ENCODE results near the gene UBE2I. TPM values are rescaled to one million over a fixed set of nuclear protein-coding genes. Genes with fewer than 3 reads are reported as not detected.

UBE2I gene
- total and polyA plus RNA-seq, 9 donors = 30.0 to 114 (median 106) TPM

GRCh38 chr16:1299868-1300203, 9.6 kb upstream of the UBE2I start:
- H3K36me3 ChIP-seq (ENCODE audit: control insufficient read depth, insufficient read depth, low read length) = no peaks in the 10 kb centered on the region
- WGBS (ENCODE audit: insufficient coverage) = 59% methylated on average over 6 of the region's 12 CpGs
- H3K4me1 ChIP-seq (ENCODE audit: control insufficient read depth, insufficient read depth, low read length) = peaks cover 6% of the 10 kb centered on the region
- no peak for DNase-seq
- no peak overlapping the region for H3K4me3 ChIP-seq (ENCODE audit: low read length)
- H3K9me3 ChIP-seq (replicated peaks; ENCODE audit: control insufficient read depth, low read depth, low read length) = no peaks in the 10 kb centered on the region
- no peak overlapping the region for H3K27ac ChIP-seq (ENCODE audit: low read length)
- peaks cover 61% of the 10 kb centered on the region for H3K27me3 ChIP-seq (ENCODE audit: control insufficient read depth, insufficient read depth, low read length)

GRCh38 chr16:1300664-1301476, 8.6 kb upstream of the UBE2I start:
- Histone ChIP-seq H3K36me3 (ENCODE audit: control insufficient read depth, insufficient read depth, low read length) (no peaks in the 10 kb centered on the region), H3K4me3 (ENCODE audit: low read length) (no peak overlapping the region), H3K4me1 (ENCODE audit: control insufficient read depth, insufficient read depth, low read length) (peaks cover 6% of the 10 kb centered on the region), H3K9me3 (replicated peaks; ENCODE audit: control insufficient read depth, low read depth, low read length) (no peaks in the 10 kb centered on the region), H3K27ac (ENCODE audit: low read length) (no peak overlapping the region), H3K27me3 (ENCODE audit: control insufficient read depth, insufficient read depth, low read length) (peaks cover 60% of the 10 kb centered on the region)
- no peak for DNase-seq
- 9% methylated on average over 41 of the region's 42 CpGs for WGBS (ENCODE audit: insufficient coverage)

- H3K4me1 ChIP-seq (ENCODE audit: control insufficient read depth, insufficient read depth, low read length) = peaks cover 6% of the 10 kb centered on the region
- peaks cover 58% of the 10 kb centered on the region for H3K27me3 ChIP-seq (ENCODE audit: control insufficient read depth, insufficient read depth, low read length)
- 72% methylated on average over 11 of the region's 12 CpGs for WGBS (ENCODE audit: insufficient coverage)
Observed at GRCh38 chr16:1301562-1301961, 7.9 kb upstream of the UBE2I start.

GRCh38 chr16:1305823-1306222, 3.6 kb upstream of the UBE2I start:
- Histone ChIP-seq H3K27ac (ENCODE audit: low read length) (no peak overlapping the region), H3K4me1 (ENCODE audit: control insufficient read depth, insufficient read depth, low read length) (peaks cover 11% of the 10 kb centered on the region), H3K27me3 (ENCODE audit: control insufficient read depth, insufficient read depth, low read length) (peaks cover 30% of the 10 kb centered on the region), H3K36me3 (ENCODE audit: control insufficient read depth, insufficient read depth, low read length) (no peaks in the 10 kb centered on the region), H3K9me3 (replicated peaks; ENCODE audit: control insufficient read depth, low read depth, low read length) (no peaks in the 10 kb centered on the region), H3K4me3 (ENCODE audit: low read length) (no peak overlapping the region)
- DNase-seq = no peak
- WGBS (ENCODE audit: insufficient coverage) = 68% methylated on average over 12 of the region's 12 CpGs

More at GRCh38 chr16:1301562-1301961, 7.9 kb upstream of the UBE2I start:
- Histone ChIP-seq H3K36me3 (ENCODE audit: control insufficient read depth, insufficient read depth, low read length) (no peaks in the 10 kb centered on the region), H3K27ac (ENCODE audit: low read length) (no peak overlapping the region), H3K4me3 (ENCODE audit: low read length) (no peak overlapping the region), H3K9me3 (replicated peaks; ENCODE audit: control insufficient read depth, low read depth, low read length) (no peaks in the 10 kb centered on the region)
- DNase-seq = no peak

- 67% methylated on average over 4 of the region's 4 CpGs for WGBS (ENCODE audit: insufficient coverage)
- DNase-seq = no peak
- H3K9me3 ChIP-seq (replicated peaks; ENCODE audit: control insufficient read depth, low read depth, low read length) = no peaks in the 10 kb centered on the region
- no peaks in the 10 kb centered on the region for H3K36me3 ChIP-seq (ENCODE audit: control insufficient read depth, insufficient read depth, low read length)
- H3K4me1 ChIP-seq (ENCODE audit: control insufficient read depth, insufficient read depth, low read length) = peaks cover 13% of the 10 kb centered on the region
- H3K4me3 ChIP-seq (ENCODE audit: low read length) = no peak overlapping the region
- no peak overlapping the region for H3K27ac ChIP-seq (ENCODE audit: low read length)
- H3K27me3 ChIP-seq (ENCODE audit: control insufficient read depth, insufficient read depth, low read length) = peaks cover 25% of the 10 kb centered on the region
Observed at GRCh38 chr16:1306334-1306733, 3.1 kb upstream of the UBE2I start.

GRCh38 chr16:1308036-1308976, 1.1 kb upstream of the UBE2I start:
- Histone ChIP-seq H3K4me1 (ENCODE audit: control insufficient read depth, insufficient read depth, low read length) (peaks cover 31% of the 10 kb centered on the region), H3K9me3 (replicated peaks; ENCODE audit: control insufficient read depth, low read depth, low read length) (no peaks in the 10 kb centered on the region), H3K4me3 (ENCODE audit: low read length) (peak overlapping the region; percentile 33), H3K27ac (ENCODE audit: low read length) (peak overlapping the region; percentile 99), H3K36me3 (ENCODE audit: control insufficient read depth, insufficient read depth, low read length) (peaks cover 10% of the 10 kb centered on the region), H3K27me3 (ENCODE audit: control insufficient read depth, insufficient read depth, low read length) (peaks cover 10% of the 10 kb centered on the region)
- WGBS (ENCODE audit: insufficient coverage) = 6% methylated on average over 33 of the region's 43 CpGs
- DNase-seq = no peak

- peaks cover 31% of the 10 kb centered on the region for H3K4me1 ChIP-seq (ENCODE audit: control insufficient read depth, insufficient read depth, low read length)
- peak overlapping the region; percentile 47 for H3K27ac ChIP-seq (ENCODE audit: low read length)
- peak; percentile 48 for DNase-seq
- no peaks in the 10 kb centered on the region for H3K9me3 ChIP-seq (replicated peaks; ENCODE audit: control insufficient read depth, low read depth, low read length)
- under 1% methylated on average over 70 of the region's 77 CpGs for WGBS (ENCODE audit: insufficient coverage)
- peaks cover 28% of the 10 kb centered on the region for H3K36me3 ChIP-seq (ENCODE audit: control insufficient read depth, insufficient read depth, low read length)
- H3K4me3 ChIP-seq (ENCODE audit: low read length) = peak overlapping the region; percentile 80
- H3K27me3 ChIP-seq (ENCODE audit: control insufficient read depth, insufficient read depth, low read length) = no peaks in the 10 kb centered on the region
Observed at GRCh38 chr16:1309888-1310831, 724 bp downstream of the UBE2I start.

- Histone ChIP-seq H3K9me3 (replicated peaks; ENCODE audit: control insufficient read depth, low read depth, low read length) (no peaks in the 10 kb centered on the region), H3K4me1 (ENCODE audit: control insufficient read depth, insufficient read depth, low read length) (peaks cover 31% of the 10 kb centered on the region), H3K4me3 (ENCODE audit: low read length) (peak overlapping the region; percentile 80), H3K36me3 (ENCODE audit: control insufficient read depth, insufficient read depth, low read length) (peaks cover 35% of the 10 kb centered on the region), H3K27ac (ENCODE audit: low read length) (no peak overlapping the region), H3K27me3 (ENCODE audit: control insufficient read depth, insufficient read depth, low read length) (no peaks in the 10 kb centered on the region)
- WGBS (ENCODE audit: insufficient coverage) = 4% methylated on average over 14 of the region's 14 CpGs
- DNase-seq = no peak
Observed at GRCh38 chr16:1310832-1311200, 1.4 kb downstream of the UBE2I start.

- no peaks in the 10 kb centered on the region for H3K27me3 ChIP-seq (ENCODE audit: control insufficient read depth, insufficient read depth, low read length)
- peaks cover 40% of the 10 kb centered on the region for H3K36me3 ChIP-seq (ENCODE audit: control insufficient read depth, insufficient read depth, low read length)
- H3K27ac ChIP-seq (ENCODE audit: low read length) = no peak overlapping the region
- no peaks in the 10 kb centered on the region for H3K9me3 ChIP-seq (replicated peaks; ENCODE audit: control insufficient read depth, low read depth, low read length)
- peak overlapping the region; percentile 80 for H3K4me3 ChIP-seq (ENCODE audit: low read length)
- peaks cover 31% of the 10 kb centered on the region for H3K4me1 ChIP-seq (ENCODE audit: control insufficient read depth, insufficient read depth, low read length)
- DNase-seq = no peak
- WGBS (ENCODE audit: insufficient coverage) = 15% methylated on average over 12 of the region's 13 CpGs
Observed at GRCh38 chr16:1311212-1311737, 1.8 kb downstream of the UBE2I start.
